Measurements from ENCODE around the gene ERGIC1.

ERGIC1 gene

DNA sequence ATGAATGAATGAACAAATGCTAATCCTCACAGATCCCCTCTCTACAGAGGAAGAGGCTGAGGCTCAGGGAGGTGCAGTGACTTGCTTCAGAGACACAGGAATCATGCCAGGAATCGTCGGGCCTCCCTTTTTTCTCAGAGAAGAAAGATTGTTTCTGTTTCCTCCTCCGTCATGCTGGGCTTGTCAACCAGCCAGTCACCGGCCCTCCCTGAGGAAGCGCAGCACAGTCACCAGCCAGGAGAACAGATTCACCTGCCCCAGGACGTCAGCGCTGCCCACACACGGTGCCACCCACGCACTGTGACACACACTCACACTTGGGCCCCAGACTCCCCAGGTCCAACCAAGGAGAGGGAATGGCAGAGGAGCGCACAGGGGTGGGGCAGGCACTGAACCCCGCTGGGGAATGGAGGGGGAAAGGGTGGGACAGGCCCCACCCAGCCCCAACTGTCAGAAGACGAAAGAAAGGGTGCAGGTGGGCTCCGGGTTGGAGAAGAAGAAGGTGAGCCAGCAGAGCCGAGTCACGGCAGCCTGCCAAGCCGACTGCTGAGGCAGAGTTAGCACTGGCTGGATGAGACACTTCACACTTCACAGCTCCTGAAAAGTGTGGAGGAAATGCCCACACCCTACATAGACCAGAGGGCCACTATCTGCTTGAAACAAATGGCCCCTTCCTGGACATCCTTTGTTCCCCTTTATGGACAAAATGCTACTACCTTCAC is 13.8 kb upstream of the ERGIC1 start:
- in situ Hi-C loops (cut with HindIII; ENCODE audit: low sequenced_read_pairs), result no loop called here
- H3K4me3 ChIP-seq (ENCODE audit: low read depth, low read length), result no peak overlapping the region
- TF ChIP-seq CTCF (IDR thresholded peaks at IDR 0.05; ENCODE audit: low read depth, low read length), result no peak
- peak; percentile 80 for DNase-seq (ENCODE audit: low read depth, low spot score)

DNA sequence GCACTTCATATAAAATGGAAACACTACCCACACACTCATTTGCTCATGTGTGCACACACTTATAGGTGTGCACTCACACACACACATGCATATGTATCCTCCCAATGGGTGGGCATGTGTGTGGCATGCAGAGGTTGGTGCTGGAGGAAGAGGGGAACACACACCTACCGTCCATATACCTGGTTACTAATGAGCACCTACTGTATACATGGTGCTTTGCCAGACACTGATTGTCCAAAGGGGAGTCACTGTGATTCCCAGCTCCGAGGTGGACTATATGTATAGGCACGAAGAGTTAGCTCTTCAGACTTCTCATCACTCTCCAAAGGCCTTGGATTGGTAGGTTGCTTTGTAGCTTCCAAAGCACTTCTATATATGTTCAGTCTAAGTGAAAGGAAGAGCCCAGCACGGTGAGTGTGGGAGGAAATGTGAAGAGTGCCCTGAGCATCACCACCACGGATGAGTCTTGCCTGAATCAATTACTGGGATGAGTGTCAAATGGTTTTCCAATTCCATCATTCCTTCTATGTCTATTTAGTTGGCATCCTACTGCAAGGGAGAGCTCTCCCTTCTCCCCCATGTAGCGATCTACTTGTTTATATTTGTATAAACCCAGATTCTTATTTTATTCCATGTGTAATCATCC is 12.6 kb upstream of the ERGIC1 start:
- DNase-seq (ENCODE audit: low read depth, low spot score), result no peak
- in situ Hi-C loops (cut with HindIII; ENCODE audit: low sequenced_read_pairs), result no loop called here
- TF ChIP-seq CTCF (IDR thresholded peaks at IDR 0.05; ENCODE audit: low read depth, low read length), result no peak
- H3K4me3 ChIP-seq (ENCODE audit: low read depth, low read length), result no peak overlapping the region

GRCh38 chr5:172823840-172824362 is 10.2 kb upstream of the ERGIC1 start:
- TF ChIP-seq CTCF (IDR thresholded peaks at IDR 0.05; ENCODE audit: low read depth, low read length), result no peak
- DNase-seq (ENCODE audit: low read depth, low spot score), result no peak
- no peak overlapping the region for H3K4me3 ChIP-seq (ENCODE audit: low read depth, low read length)
- in situ Hi-C loops (cut with HindIII; ENCODE audit: low sequenced_read_pairs), result no loop called here

- TF ChIP-seq CTCF (IDR thresholded peaks at IDR 0.05; ENCODE audit: low read depth, low read length), result no peak
- H3K4me3 ChIP-seq (ENCODE audit: low read depth, low read length), result no peak overlapping the region
- no peak for DNase-seq (ENCODE audit: low read depth, low spot score)
- in situ Hi-C loops (cut with HindIII; ENCODE audit: low sequenced_read_pairs), result no loop called here
Measured at GRCh38 chr5:172825610-172826204, 8.3 kb upstream of the ERGIC1 start.

- no peak for TF ChIP-seq CTCF (IDR thresholded peaks at IDR 0.05; ENCODE audit: low read depth, low read length)
- in situ Hi-C loops (cut with HindIII; ENCODE audit: low sequenced_read_pairs), result no loop called here
- DNase-seq (ENCODE audit: low read depth, low spot score), result no peak
- no peak overlapping the region for H3K4me3 ChIP-seq (ENCODE audit: low read depth, low read length)
Measured at GRCh38 chr5:172827841-172828240, 6.2 kb upstream of the ERGIC1 start.

GRCh38 chr5:172828911-172829431 is 5.1 kb upstream of the ERGIC1 start:
- DNase-seq (ENCODE audit: low read depth, low spot score), result peak; percentile 56
- TF ChIP-seq CTCF (IDR thresholded peaks at IDR 0.05; ENCODE audit: low read depth, low read length), result no peak
- in situ Hi-C loops (cut with HindIII; ENCODE audit: low sequenced_read_pairs), result no loop called here
- H3K4me3 ChIP-seq (ENCODE audit: low read depth, low read length), result no peak overlapping the region
